ENCODE data around the gene OPA1. TPM values are rescaled to one million over a fixed set of nuclear protein-coding genes. Genes with fewer than 3 reads are reported as not detected.

OPA1 gene
- total and polyA plus RNA-seq, 2 of the 8 experiments (the other 6 are each of a cell fraction or from before 2014, with no cell fraction given), result 20.3 to 109 TPM

GRCh38 chr3:193744822-193745684, 152.0 kb downstream of the OPA1 start (continued):
- no peak for TF ChIP-seq CHD1 (IDR thresholded peaks at IDR 0.05; ENCODE audit: low read depth, low read length)
- TF ChIP-seq EGR1 (IDR thresholded peaks at IDR 0.05; ENCODE audit: borderline replicate concordance, low read depth, low read length), result no peak
- TF ChIP-seq CREB1 (IDR thresholded peaks at IDR 0.05), result no peak
- no peak for TF ChIP-seq HDAC2 (IDR thresholded peaks at IDR 0.05; ENCODE audit: borderline replicate concordance in 1 of 2, low read depth in 2 of 2, low read length in 2 of 2)
- TF ChIP-seq, protein P1, sequence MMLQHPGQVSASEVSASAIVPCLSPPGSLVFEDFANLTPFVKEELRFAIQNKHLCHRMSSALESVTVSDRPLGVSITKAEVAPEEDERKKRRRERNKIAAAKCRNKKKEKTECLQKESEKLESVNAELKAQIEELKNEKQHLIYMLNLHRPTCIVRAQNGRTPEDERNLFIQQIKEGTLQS (IDR thresholded peaks at IDR 0.05; ENCODE audit: insufficient read depth, low read depth, low read length), result no peak
- TF ChIP-seq SUZ12 (IDR thresholded peaks at IDR 0.05; ENCODE audit: low read length), result no peak
- TF ChIP-seq SP1 (IDR thresholded peaks at IDR 0.05; ENCODE audit: low read depth, low read length), result no peak
- no peak for TF ChIP-seq SIN3A (conservative IDR thresholded peaks at IDR 0.05 in 1 of 2, IDR thresholded peaks at IDR 0.05 in 1 of 2; ENCODE audit: low read depth in 1 of 2, low read length in 2 of 2)

Measured in H1 (cell line).